GM21825 (cell line): ENCODE measurements around the gene KCND2.

Experiments used
- ATAC-seq: cut with Tn5 transposase; IDR thresholded peaks from one replicate; pipeline ENCODE4 v1.9.1; 2021; ENCODE audit warnings: mild to moderate bottlenecking, moderate library complexity; ENCODE audit not compliant: unreplicated experiment

Gene KCND2

GRCh38 chr7:120307991-120308545 is 35.1 kb downstream of the KCND2 start:
- no peak for ATAC-seq

- ATAC-seq, result no peak
These were observed 38.2 kb downstream of the KCND2 start for GRCh38 chr7:120311028-120311788.

GRCh38 chr7:120320218-120320961 is 47.4 kb downstream of the KCND2 start:
- ATAC-seq, result no peak

- ATAC-seq, result no peak
These were observed 54.1 kb downstream of the KCND2 start for GRCh38 chr7:120327054-120327453.

- no peak for ATAC-seq
These were observed 59.5 kb downstream of the KCND2 start for GRCh38 chr7:120332433-120332832.

- ATAC-seq, result peak; percentile 93
These were observed 61.5 kb downstream of the KCND2 start for GRCh38 chr7:120334475-120334874.

- no peak for ATAC-seq
These were observed 64.4 kb downstream of the KCND2 start for GRCh38 chr7:120337308-120337907.

- no peak for ATAC-seq
These were observed 71.3 kb downstream of the KCND2 start for GRCh38 chr7:120344276-120344675.

GRCh38 chr7:120353171-120353570 is 80.2 kb downstream of the KCND2 start:
- ATAC-seq, result no peak

- peak; percentile 96 for ATAC-seq
These were observed 87.9 kb downstream of the KCND2 start for GRCh38 chr7:120360918-120361317.

GRCh38 chr7:120363414-120363813 is 90.4 kb downstream of the KCND2 start:
- ATAC-seq, result no peak

- no peak for ATAC-seq
These were observed 98.0 kb downstream of the KCND2 start for GRCh38 chr7:120370954-120371353.

- ATAC-seq, result no peak
These were observed 100.2 kb downstream of the KCND2 start for GRCh38 chr7:120373174-120373573.

- ATAC-seq, result peak; percentile 42
These were observed 121.6 kb downstream of the KCND2 start for GRCh38 chr7:120394595-120394994.

GRCh38 chr7:120395526-120396019 is 122.6 kb downstream of the KCND2 start:
- ATAC-seq, result peak; percentile 93

GRCh38 chr7:120398284-120399000 is 125.5 kb downstream of the KCND2 start:
- no peak for ATAC-seq

GRCh38 chr7:120400806-120401455 is 128.0 kb downstream of the KCND2 start:
- peak; percentile 39 for ATAC-seq

- peak; percentile 72 for ATAC-seq
These were observed 129.2 kb downstream of the KCND2 start for GRCh38 chr7:120402079-120402767.

- no peak for ATAC-seq
These were observed 129.8 kb downstream of the KCND2 start for GRCh38 chr7:120402801-120403200.

GRCh38 chr7:120404042-120404441 is 131.1 kb downstream of the KCND2 start:
- no peak for ATAC-seq
